ENCODE measurements around the gene PTPRT. TPM values are rescaled to one million over a fixed set of nuclear protein-coding genes. Genes with fewer than 3 reads are reported as not detected.

PTPRT gene
- total RNA-seq, 1 experiment from 2014 or later = not detected

GRCh38 chr20:42183147-42183546, 1006.6 kb downstream of the PTPRT start:
- Histone ChIP-seq H3K9me3 (ENCODE audit: control insufficient read depth, insufficient read depth, low read depth, low read length) (no peaks in the 10 kb centered on the region), H3K36me3 (ENCODE audit: control insufficient read depth, insufficient read depth, low read length) (no peaks in the 10 kb centered on the region), H3K4me1 (ENCODE audit: control insufficient read depth, insufficient read depth, low read length) (no peaks in the 10 kb centered on the region), H3K4me3 (ENCODE audit: low read depth in 2 of 2, low read length in 2 of 2) (no peak overlapping the region), H3K27ac (ENCODE audit: low read length) (no peak overlapping the region), H3K27me3 (ENCODE audit: control insufficient read depth, insufficient read depth, low read length) (no peaks in the 10 kb centered on the region)
- ChIA-PET CTCF (no interaction called here), POLR2A (no interaction called here)
- in situ Hi-C loops (cut with HindIII; ENCODE audit: low pct_unique_long_range_greater_than_20kb, low sequenced_read_pairs) = no loop called here
- intact Hi-C loops (cut with micrococcal nuclease; ENCODE audit: unreplicated experiment) = no loop called here
- ATAC-seq = no peak
- TF ChIP-seq SIN3A (IDR thresholded peaks at IDR 0.05; ENCODE audit: borderline replicate concordance, insufficient read depth, low read depth, low read length) (no peak), POLR2AphosphoS5 (IDR thresholded peaks at IDR 0.05; ENCODE audit: low read depth, low read length) (no peak), TCF7L2 (IDR thresholded peaks at IDR 0.05; ENCODE audit: low read depth, low read length) (no peak)
- TF ChIP-seq, protein P1, sequence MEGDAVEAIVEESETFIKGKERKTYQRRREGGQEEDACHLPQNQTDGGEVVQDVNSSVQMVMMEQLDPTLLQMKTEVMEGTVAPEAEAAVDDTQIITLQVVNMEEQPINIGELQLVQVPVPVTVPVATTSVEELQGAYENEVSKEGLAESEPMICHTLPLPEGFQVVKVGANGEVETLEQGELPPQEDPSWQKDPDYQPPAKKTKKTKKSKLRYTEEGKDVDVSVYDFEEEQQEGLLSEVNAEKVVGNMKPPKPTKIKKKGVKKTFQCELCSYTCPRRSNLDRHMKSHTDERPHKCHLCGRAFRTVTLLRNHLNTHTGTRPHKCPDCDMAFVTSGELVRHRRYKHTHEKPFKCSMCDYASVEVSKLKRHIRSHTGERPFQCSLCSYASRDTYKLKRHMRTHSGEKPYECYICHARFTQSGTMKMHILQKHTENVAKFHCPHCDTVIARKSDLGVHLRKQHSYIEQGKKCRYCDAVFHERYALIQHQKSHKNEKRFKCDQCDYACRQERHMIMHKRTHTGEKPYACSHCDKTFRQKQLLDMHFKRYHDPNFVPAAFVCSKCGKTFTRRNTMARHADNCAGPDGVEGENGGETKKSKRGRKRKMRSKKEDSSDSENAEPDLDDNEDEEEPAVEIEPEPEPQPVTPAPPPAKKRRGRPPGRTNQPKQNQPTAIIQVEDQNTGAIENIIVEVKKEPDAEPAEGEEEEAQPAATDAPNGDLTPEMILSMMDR (IDR thresholded peaks at IDR 0.05) = no peak
- TF ChIP-seq, protein P2, sequence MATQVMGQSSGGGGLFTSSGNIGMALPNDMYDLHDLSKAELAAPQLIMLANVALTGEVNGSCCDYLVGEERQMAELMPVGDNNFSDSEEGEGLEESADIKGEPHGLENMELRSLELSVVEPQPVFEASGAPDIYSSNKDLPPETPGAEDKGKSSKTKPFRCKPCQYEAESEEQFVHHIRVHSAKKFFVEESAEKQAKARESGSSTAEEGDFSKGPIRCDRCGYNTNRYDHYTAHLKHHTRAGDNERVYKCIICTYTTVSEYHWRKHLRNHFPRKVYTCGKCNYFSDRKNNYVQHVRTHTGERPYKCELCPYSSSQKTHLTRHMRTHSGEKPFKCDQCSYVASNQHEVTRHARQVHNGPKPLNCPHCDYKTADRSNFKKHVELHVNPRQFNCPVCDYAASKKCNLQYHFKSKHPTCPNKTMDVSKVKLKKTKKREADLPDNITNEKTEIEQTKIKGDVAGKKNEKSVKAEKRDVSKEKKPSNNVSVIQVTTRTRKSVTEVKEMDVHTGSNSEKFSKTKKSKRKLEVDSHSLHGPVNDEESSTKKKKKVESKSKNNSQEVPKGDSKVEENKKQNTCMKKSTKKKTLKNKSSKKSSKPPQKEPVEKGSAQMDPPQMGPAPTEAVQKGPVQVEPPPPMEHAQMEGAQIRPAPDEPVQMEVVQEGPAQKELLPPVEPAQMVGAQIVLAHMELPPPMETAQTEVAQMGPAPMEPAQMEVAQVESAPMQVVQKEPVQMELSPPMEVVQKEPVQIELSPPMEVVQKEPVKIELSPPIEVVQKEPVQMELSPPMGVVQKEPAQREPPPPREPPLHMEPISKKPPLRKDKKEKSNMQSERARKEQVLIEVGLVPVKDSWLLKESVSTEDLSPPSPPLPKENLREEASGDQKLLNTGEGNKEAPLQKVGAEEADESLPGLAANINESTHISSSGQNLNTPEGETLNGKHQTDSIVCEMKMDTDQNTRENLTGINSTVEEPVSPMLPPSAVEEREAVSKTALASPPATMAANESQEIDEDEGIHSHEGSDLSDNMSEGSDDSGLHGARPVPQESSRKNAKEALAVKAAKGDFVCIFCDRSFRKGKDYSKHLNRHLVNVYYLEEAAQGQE (IDR thresholded peaks at IDR 0.05; ENCODE audit: insufficient read depth in 1 of 2, low read depth in 2 of 2, low read length in 1 of 2) = no peak
- BruUV-seq (replicated peaks) = no TSS peak
- DNase-seq (ENCODE audit: low read depth, low spot score) = no peak

DNA sequence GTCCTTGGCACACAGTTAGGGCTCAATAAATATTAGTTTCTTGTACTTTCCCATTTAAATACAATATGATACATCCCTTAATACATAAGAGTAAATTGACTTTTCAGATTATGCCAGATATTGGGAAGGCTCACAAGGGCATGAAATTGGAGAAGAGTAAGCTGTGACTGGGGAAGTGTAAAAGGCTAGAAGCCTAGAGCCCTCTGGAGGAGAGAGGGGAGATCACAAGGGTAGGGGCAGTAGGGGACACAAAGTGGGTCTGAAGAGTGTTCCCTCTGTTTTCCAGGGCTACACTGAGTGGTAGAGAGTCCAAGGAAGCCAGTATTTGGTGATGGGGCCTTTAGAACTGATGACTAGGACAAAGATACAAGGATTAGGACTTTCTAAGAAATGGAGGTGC, 1008.6 kb downstream of the PTPRT start:
- intact Hi-C loops (cut with micrococcal nuclease; ENCODE audit: unreplicated experiment) = no loop called here
- Histone ChIP-seq H3K27ac (ENCODE audit: low read length) (no peak overlapping the region), H3K9me3 (ENCODE audit: control insufficient read depth, insufficient read depth, low read depth, low read length) (no peaks in the 10 kb centered on the region), H3K36me3 (ENCODE audit: control insufficient read depth, insufficient read depth, low read length) (no peaks in the 10 kb centered on the region), H3K4me1 (ENCODE audit: control insufficient read depth, insufficient read depth, low read length) (no peaks in the 10 kb centered on the region), H3K27me3 (ENCODE audit: control insufficient read depth, insufficient read depth, low read length) (no peaks in the 10 kb centered on the region), H3K4me3 (ENCODE audit: low read depth in 2 of 2, low read length in 2 of 2) (no peak overlapping the region)
- in situ Hi-C loops (cut with HindIII; ENCODE audit: low pct_unique_long_range_greater_than_20kb, low sequenced_read_pairs) = no loop called here
- DNase-seq (ENCODE audit: low read depth, low spot score) = no peak
- ChIA-PET POLR2A (no interaction called here), CTCF (no interaction called here)
- BruUV-seq (replicated peaks) = no TSS peak
- no peak for ATAC-seq
- TF ChIP-seq, protein P2 (IDR thresholded peaks at IDR 0.05; ENCODE audit: insufficient read depth in 1 of 2, low read depth in 2 of 2, low read length in 1 of 2) = no peak
- TF ChIP-seq, protein P1 (IDR thresholded peaks at IDR 0.05) = no peak
- TF ChIP-seq POLR2AphosphoS5 (IDR thresholded peaks at IDR 0.05; ENCODE audit: low read depth, low read length) = no peak

Measured in Panc1 (cell line).